ENCODE measurements around the gene PATE2. TPM values are rescaled to one million over a fixed set of nuclear protein-coding genes. Genes with fewer than 3 reads are reported as not detected.

The PATE2 gene
- polyA plus RNA-seq, 1 donor from 2014 or later, result not detected

DNA sequence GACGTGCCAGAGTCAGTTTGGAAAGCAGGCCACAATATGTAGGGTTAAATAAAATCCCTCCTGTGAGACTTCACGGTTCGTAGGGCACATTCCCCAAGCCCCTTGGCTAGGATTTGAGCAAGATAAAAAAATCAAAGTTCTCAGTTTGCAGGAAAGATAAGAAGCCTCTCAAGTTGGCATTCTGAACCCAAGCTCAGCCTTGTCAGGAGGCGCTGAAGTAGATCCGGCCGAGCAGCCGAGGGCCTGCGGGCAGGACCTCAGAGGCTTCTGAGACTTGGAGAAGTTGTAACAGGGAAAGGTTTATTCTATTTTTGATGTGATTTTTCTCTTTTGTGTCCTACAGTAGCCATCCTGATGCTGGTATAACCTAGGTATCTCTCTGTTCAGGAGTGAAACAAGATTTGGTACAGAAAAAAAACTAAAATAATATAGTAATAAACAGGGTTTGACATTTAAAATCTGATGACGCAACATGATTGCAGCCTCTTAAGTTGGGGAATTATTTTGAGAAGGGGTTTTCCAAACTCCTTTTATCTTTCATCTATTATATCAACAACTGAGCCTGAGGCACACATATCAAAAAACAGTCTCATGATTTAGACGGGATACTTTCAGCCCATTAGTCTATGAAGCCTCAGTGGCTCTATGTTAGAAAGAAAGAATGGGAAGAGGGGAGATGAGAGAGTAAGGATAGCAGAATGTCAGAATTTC is 10.1 kb downstream of the PATE2 start:
- TF ChIP-seq POLR2AphosphoS5 (IDR thresholded peaks at IDR 0.05), result no peak
- TF ChIP-seq RAD21 (conservative IDR thresholded peaks at IDR 0.05), result no peak
- no peak for TF ChIP-seq MXI1 (conservative IDR thresholded peaks at IDR 0.05; ENCODE audit: poor library complexity, severe bottlenecking)
- no peak for TF ChIP-seq TAF1 (IDR thresholded peaks at IDR 0.05; ENCODE audit: low read depth)
- TF ChIP-seq, protein P1, sequence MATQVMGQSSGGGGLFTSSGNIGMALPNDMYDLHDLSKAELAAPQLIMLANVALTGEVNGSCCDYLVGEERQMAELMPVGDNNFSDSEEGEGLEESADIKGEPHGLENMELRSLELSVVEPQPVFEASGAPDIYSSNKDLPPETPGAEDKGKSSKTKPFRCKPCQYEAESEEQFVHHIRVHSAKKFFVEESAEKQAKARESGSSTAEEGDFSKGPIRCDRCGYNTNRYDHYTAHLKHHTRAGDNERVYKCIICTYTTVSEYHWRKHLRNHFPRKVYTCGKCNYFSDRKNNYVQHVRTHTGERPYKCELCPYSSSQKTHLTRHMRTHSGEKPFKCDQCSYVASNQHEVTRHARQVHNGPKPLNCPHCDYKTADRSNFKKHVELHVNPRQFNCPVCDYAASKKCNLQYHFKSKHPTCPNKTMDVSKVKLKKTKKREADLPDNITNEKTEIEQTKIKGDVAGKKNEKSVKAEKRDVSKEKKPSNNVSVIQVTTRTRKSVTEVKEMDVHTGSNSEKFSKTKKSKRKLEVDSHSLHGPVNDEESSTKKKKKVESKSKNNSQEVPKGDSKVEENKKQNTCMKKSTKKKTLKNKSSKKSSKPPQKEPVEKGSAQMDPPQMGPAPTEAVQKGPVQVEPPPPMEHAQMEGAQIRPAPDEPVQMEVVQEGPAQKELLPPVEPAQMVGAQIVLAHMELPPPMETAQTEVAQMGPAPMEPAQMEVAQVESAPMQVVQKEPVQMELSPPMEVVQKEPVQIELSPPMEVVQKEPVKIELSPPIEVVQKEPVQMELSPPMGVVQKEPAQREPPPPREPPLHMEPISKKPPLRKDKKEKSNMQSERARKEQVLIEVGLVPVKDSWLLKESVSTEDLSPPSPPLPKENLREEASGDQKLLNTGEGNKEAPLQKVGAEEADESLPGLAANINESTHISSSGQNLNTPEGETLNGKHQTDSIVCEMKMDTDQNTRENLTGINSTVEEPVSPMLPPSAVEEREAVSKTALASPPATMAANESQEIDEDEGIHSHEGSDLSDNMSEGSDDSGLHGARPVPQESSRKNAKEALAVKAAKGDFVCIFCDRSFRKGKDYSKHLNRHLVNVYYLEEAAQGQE (IDR thresholded peaks at IDR 0.05; ENCODE audit: borderline replicate concordance), result no peak
- TF ChIP-seq, protein P2, sequence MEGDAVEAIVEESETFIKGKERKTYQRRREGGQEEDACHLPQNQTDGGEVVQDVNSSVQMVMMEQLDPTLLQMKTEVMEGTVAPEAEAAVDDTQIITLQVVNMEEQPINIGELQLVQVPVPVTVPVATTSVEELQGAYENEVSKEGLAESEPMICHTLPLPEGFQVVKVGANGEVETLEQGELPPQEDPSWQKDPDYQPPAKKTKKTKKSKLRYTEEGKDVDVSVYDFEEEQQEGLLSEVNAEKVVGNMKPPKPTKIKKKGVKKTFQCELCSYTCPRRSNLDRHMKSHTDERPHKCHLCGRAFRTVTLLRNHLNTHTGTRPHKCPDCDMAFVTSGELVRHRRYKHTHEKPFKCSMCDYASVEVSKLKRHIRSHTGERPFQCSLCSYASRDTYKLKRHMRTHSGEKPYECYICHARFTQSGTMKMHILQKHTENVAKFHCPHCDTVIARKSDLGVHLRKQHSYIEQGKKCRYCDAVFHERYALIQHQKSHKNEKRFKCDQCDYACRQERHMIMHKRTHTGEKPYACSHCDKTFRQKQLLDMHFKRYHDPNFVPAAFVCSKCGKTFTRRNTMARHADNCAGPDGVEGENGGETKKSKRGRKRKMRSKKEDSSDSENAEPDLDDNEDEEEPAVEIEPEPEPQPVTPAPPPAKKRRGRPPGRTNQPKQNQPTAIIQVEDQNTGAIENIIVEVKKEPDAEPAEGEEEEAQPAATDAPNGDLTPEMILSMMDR (IDR thresholded peaks at IDR 0.05; ENCODE audit: poor library complexity, severe bottlenecking), result no peak
- TF ChIP-seq SMC3 (conservative IDR thresholded peaks at IDR 0.05; ENCODE audit: poor library complexity), result no peak
- TF ChIP-seq EZH2 (IDR thresholded peaks at IDR 0.05; ENCODE audit: borderline replicate concordance, insufficient read depth, low read length, poor library complexity, severe bottlenecking), result no peak
- TF ChIP-seq EP300 (conservative IDR thresholded peaks at IDR 0.05; ENCODE audit: poor library complexity, severe bottlenecking), result no peak
- Histone ChIP-seq H3F3A (ENCODE audit: insufficient read depth, low read length, poor library complexity, severe bottlenecking) (no peaks in the 10 kb centered on the region), H3K36me3 (ENCODE audit: insufficient read depth, low read length) (no peaks in the 10 kb centered on the region), H4K20me1 (ENCODE audit: insufficient read depth) (no peaks in the 10 kb centered on the region), H3K79me2 (replicated peaks; ENCODE audit: insufficient read depth, low read length) (no peaks in the 10 kb centered on the region), H3K4me2 (ENCODE audit: low read length) (no peak overlapping the region), H3K27ac (ENCODE audit: low read length) (no peak overlapping the region), H3K4me3 (ENCODE audit: low read length) (no peak overlapping the region), H2AFZ (ENCODE audit: low read depth, low read length) (no peak overlapping the region), H3K9ac (ENCODE audit: low read length) (no peak overlapping the region), H3K9me2 (ENCODE audit: insufficient read depth, low read length) (no peaks in the 10 kb centered on the region), H3K27me3 (ENCODE audit: insufficient read depth, low read depth, low read length) (no peaks in the 10 kb centered on the region), H3K9me3 (ENCODE audit: low read length) (no peaks in the 10 kb centered on the region)

DNA sequence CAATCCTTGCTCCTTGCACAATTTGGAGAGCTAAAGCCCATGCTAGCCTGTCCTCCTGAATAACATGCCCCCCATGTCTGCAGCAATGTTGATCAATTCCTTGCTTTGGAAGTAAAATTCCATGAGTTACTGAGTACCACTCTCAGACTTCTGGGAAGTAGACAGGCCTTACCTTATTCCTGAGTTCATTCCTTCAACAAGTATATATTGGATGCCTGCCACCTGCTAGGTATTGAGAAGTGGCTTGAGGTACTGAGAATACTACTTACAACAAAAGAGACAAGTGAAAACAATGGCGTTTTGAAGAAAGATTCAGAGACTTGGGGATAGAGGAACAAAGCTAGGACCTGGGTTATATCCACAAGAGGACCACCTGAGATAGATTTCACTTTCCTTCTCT is 12.4 kb downstream of the PATE2 start:
- H3K4me2 ChIP-seq (ENCODE audit: low read length), result no peak overlapping the region
- H3K27me3 ChIP-seq (ENCODE audit: insufficient read depth, low read depth, low read length), result no peaks in the 10 kb centered on the region
- no peaks in the 10 kb centered on the region for H3F3A ChIP-seq (ENCODE audit: insufficient read depth, low read length, poor library complexity, severe bottlenecking)
- no peaks in the 10 kb centered on the region for H4K20me1 ChIP-seq (ENCODE audit: insufficient read depth)
- no peaks in the 10 kb centered on the region for H3K9me2 ChIP-seq (ENCODE audit: insufficient read depth, low read length)
- H3K4me3 ChIP-seq (ENCODE audit: low read length), result no peak overlapping the region
- H3K9ac ChIP-seq (ENCODE audit: low read length), result no peak overlapping the region
- no peaks in the 10 kb centered on the region for H3K79me2 ChIP-seq (replicated peaks; ENCODE audit: insufficient read depth, low read length)
- no peak overlapping the region for H2AFZ ChIP-seq (ENCODE audit: low read depth, low read length)
- H3K9me3 ChIP-seq (ENCODE audit: low read length), result no peaks in the 10 kb centered on the region
- H3K27ac ChIP-seq (ENCODE audit: low read length), result no peak overlapping the region
- TF ChIP-seq TAF1 (IDR thresholded peaks at IDR 0.05; ENCODE audit: low read depth), result no peak
- no peak for TF ChIP-seq EZH2 (IDR thresholded peaks at IDR 0.05; ENCODE audit: borderline replicate concordance, insufficient read depth, low read length, poor library complexity, severe bottlenecking)
- TF ChIP-seq POLR2AphosphoS5 (IDR thresholded peaks at IDR 0.05), result no peak
- no peak for TF ChIP-seq EP300 (conservative IDR thresholded peaks at IDR 0.05; ENCODE audit: poor library complexity, severe bottlenecking)
- TF ChIP-seq, protein P2 (IDR thresholded peaks at IDR 0.05; ENCODE audit: poor library complexity, severe bottlenecking), result no peak
- no peak for TF ChIP-seq RAD21 (conservative IDR thresholded peaks at IDR 0.05)
- TF ChIP-seq, protein P1 (IDR thresholded peaks at IDR 0.05; ENCODE audit: borderline replicate concordance), result no peak
- TF ChIP-seq MXI1 (conservative IDR thresholded peaks at IDR 0.05; ENCODE audit: poor library complexity, severe bottlenecking), result no peak
- no peak for TF ChIP-seq SMC3 (conservative IDR thresholded peaks at IDR 0.05; ENCODE audit: poor library complexity)
- no peaks in the 10 kb centered on the region for H3K36me3 ChIP-seq (ENCODE audit: insufficient read depth, low read length)

Measured in neural cell (in vitro differentiated cells).